Right lobe of liver (tissue), 6 donors: Measurements from ENCODE around the gene SMARCC1. TPM values are rescaled to one million over a fixed set of nuclear protein-coding genes. Genes with fewer than 3 reads are reported as not detected.
"Not testable (repeated sequence)": the region's sequence is repeated elsewhere in the genome, so short reads cannot be mapped to it uniquely, and the experiment has no call there.

ENCODE experiments used
- ATAC-seq, 4 donors: fragments of 200-7000 bp; cut with Tn5 transposase; one replicate each; pipeline ENCODE4 v1.9.1; 2020; ENCODE audit warnings: mild to moderate bottlenecking in 4 of 4, moderate library complexity in 4 of 4
- DNase-seq, 3 donors: peaks; one replicate each; pipeline ENCODE4 v3.0.0-alpha.2; 2020
- H3K27ac ChIP-seq, 3 donors: fragments of 200-600 bp; one replicate each; pipeline ENCODE4 v1.8.0; 2022
- H3K27me3 ChIP-seq, 2 donors: fragments of 200-600 bp; one replicate each; pipeline ENCODE4 v1.8.0; 2022
- H3K36me3 ChIP-seq, 4 donors: fragments of 200-600 bp; sonication (generic) in 1 of 4; one replicate each; pipeline versions ENCODE4 v1.5.1 to v1.8.0; 2017 to 2022; ENCODE audit warnings: control low read depth in 1 of 4
- H3K4me1 ChIP-seq, 4 donors: fragments of 200-600 bp; sonication (generic) in 1 of 4; one replicate each; pipeline versions ENCODE4 v1.5.1 to v1.8.0; 2017 to 2022; ENCODE audit warnings: control low read depth in 1 of 4
- H3K4me3 ChIP-seq, 3 donors: fragments of 200-600 bp; one replicate each; pipeline ENCODE4 v1.8.0; 2022
- H3K9me3 ChIP-seq, 4 donors: fragments of 200-600 bp; sonication (generic) in 1 of 4; one replicate each; pipeline versions ENCODE4 v1.5.1 to v1.8.0; 2017 to 2022; ENCODE audit warnings: control low read depth in 1 of 4
- POLR2A ChIP-seq: fragments of 450-650 bp; IDR thresholded peaks from one replicate; pipeline ENCODE4 v1.6.1; 2017; ENCODE audit warnings: antibody characterized with exemption, mild to moderate bottlenecking
- WGBS: methylation state at CpG from one replicate; pipeline ENCODE4 v1.1.6; 2018; ENCODE audit warnings: low coverage, low lambda C conversion rate; ENCODE audit not compliant: insufficient coverage; ENCODE audit errors: missing lambda C conversion rate; 5-methylcytosine and 5-hydroxymethylcytosine counted together
- intact Hi-C, 2 donors: fragments of 100-400 bp; cut with DNase I; formaldehyde crosslinking; loops; one replicate each; pipeline versions ENCODE4 v1.11.2 to v1.14.1; 2022
- long read RNA-seq: library from polyadenylated mRNA; unstranded; transcript quantifications from one replicate; pipeline ENCODE4 v2.0.0, GENCODE V29; 2019
- total RNA-seq, 6 experiments: library from RNA; depleted of rRNA in 2 of 6; stranded (reverse); fragments of >200 nt in 2 of 6; fragmentation: NEBNext Ultra II Directional in 3 of 6; extraction: Animal tissue kit (Norgen Biotek cat#: 25700) in 3 of 6; gene quantifications; one replicate each; pipeline versions ENCODE4 v1.1.0 to v1.2.4, GENCODE V29; 2016 to 2023
- TF ChIP-seq, protein P1 (sequence below), 4 donors: fragments of 200-600 bp in 3 of 4; fragments of 450-650 bp in 1 of 4; IDR thresholded peaks; one replicate each; pipeline versions ENCODE4 v1.5.1 to v1.8.0; 2016 to 2022; ENCODE audit warnings: antibody characterized with exemption in 4 of 4, mild to moderate bottlenecking in 2 of 4
- donor health status: DM: no; HTN: yes; CAD: no.
- donor health status: DM: no; HTN: no; CAD: no.
- donor health status: DM: no; HTN: no; CAD: no.
- donor health status: DM: no; HTN: yes; CAD: no.
- donor health status: DM: no; HTN: yes; CAD: no.

The SMARCC1 gene
- 10 to 100 TPM; 15.6 to 32.0 (median 24.1) TPM for total RNA-seq
- long read RNA-seq, partial matches to known transcripts: 1 of 2 reads
- long read RNA-seq, other reads (novel, unspliced or antisense): 1 of 2 reads

DNA sequence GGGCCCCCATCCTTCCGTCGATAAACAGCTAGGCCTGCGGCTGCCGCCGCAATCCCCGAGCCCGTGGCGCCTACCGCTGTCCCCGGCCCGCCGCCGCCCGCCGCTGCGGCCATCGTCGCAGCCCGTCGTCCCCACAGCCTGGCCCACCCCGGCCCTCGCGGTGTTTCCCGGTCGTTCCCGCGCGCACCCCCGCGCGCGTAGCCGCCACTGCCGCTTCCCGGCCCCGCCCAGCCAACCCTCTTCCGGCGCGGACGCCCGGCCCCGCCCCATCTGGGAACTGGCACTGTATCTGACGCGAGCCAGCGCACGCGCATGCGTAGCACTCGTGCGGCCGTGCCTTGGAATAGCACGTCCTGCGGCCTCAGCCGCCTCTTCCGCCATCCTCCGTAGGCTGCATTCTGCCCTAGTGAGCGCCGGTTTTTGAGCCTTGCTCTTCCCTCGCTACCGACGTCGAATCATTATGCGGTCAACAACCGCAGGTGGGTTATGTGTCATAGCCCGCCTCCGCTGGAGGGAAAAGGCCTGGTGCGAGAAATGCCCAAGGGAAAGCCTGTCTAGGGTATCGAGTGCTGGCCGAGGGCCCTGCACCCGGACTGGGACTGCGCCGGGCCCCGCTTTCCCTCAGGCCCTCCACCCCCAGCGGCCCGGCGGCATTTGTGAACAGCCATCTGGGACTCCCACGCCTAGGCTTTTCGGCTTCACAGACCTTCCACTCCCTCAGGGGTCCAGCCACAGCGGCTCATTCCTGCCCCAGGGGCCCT is at the start of gene SMARCC1:
TSS of gene SMARCC1 (minus strand) at position 209 of the 761 bp plus-strand sequence. CDS start at position 113, 96 bp downstream.
- Histone ChIP-seq H3K4me3 (peak within 1 kb of the TSS; percentile 86 to 95 (median 92)), H3K36me3 (no peaks in the 10 kb centered on the region), H3K9me3 (no peaks in the 10 kb centered on the region), H3K27me3 (no peaks in the 10 kb centered on the region), H3K4me1 (peaks cover 0 to 24% (median 5%) of the 10 kb centered on the region in 4 donors), H3K27ac (peak within 1 kb of the TSS; percentile 76 to 99 (median 84))
- TF ChIP-seq POLR2A: peak; percentile 89
- TF ChIP-seq, protein P1, sequence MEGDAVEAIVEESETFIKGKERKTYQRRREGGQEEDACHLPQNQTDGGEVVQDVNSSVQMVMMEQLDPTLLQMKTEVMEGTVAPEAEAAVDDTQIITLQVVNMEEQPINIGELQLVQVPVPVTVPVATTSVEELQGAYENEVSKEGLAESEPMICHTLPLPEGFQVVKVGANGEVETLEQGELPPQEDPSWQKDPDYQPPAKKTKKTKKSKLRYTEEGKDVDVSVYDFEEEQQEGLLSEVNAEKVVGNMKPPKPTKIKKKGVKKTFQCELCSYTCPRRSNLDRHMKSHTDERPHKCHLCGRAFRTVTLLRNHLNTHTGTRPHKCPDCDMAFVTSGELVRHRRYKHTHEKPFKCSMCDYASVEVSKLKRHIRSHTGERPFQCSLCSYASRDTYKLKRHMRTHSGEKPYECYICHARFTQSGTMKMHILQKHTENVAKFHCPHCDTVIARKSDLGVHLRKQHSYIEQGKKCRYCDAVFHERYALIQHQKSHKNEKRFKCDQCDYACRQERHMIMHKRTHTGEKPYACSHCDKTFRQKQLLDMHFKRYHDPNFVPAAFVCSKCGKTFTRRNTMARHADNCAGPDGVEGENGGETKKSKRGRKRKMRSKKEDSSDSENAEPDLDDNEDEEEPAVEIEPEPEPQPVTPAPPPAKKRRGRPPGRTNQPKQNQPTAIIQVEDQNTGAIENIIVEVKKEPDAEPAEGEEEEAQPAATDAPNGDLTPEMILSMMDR (IDR thresholded peaks at IDR 0.05): peak in 1 of 4 donors; percentile 9
- DNase-seq (peak; percentile 98 to 99 (median 99)), ATAC-seq (peak; percentile 94 to 98 (median 97))
- intact Hi-C loops: no loop called here
- WGBS: under 1% methylated on average over 23 of the region's 79 CpGs

DNA sequence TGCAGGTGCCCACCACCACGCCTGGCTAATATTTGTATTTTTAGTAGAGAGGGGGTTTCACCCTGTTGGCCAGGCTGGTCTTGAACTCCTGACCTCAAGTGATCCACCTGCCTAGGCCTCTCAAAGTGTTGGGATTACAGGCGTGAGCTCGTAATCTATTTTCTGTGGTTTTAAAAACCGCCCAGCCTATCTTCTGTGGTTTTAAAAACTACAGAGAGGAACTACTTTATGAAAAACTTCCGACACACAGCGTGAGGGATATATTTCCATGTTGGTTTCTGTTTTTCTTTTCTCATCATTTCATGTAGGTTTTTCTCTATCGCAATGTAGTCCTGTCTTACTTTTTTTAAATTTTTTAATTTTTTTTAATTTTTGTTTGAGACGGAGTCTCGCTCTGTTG is 47.8 kb upstream of the SMARCC1 start:
- 69% methylated on average over 5 of the region's 9 CpGs for WGBS
- intact Hi-C loops: loop anchor here in 1 of 2 donors (10.0 kb wide), 1 partner anchor 325 kb away; no protein-coding TSS in a partner anchor
- H3K27ac ChIP-seq, ATAC-seq, H3K27me3 ChIP-seq, H3K9me3 ChIP-seq, H3K4me3 ChIP-seq, DNase-seq: not testable (repeated sequence)
- peaks cover 0 to 15% (median 6%) of the 10 kb centered on the region in 4 donors for H3K4me1 ChIP-seq
- H3K36me3 ChIP-seq: peaks cover 6 to 69% (median 33%) of the 10 kb centered on the region in 4 donors

DNA sequence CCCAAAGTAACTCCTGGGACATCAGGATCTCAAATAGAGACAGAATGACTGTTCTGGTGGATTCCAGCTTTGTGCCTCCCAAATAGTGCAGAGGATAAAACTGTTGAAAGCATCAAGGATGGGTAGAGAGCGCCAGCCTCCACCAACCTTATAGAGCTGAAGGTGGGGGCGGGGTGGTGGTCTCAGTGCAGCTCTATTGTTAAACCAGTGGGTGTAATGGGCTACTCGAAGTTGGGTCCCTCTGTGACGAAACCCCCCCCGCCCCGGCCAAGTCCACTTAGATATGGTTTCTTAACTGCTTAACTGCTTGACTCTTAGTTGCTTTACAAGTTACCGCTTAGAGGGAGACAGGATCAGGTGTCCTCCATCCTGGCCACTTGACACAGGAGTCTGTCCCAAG is 43.9 kb upstream of the SMARCC1 start:
- intact Hi-C loops: loop anchor here in 1 of 2 donors (10.0 kb wide), 1 partner anchor 329 kb away; no protein-coding TSS in a partner anchor
- no peaks in the 10 kb centered on the region for H3K27me3 ChIP-seq
- WGBS: 75% methylated on average over 1 of the region's 7 CpGs
- peak overlapping the region; percentile 85 to 99 (median 89) for H3K4me3 ChIP-seq
- ATAC-seq (no peak), DNase-seq (no peak)
- no peak for TF ChIP-seq POLR2A
- TF ChIP-seq, protein P1 (IDR thresholded peaks at IDR 0.05): no peak
- H3K9me3 ChIP-seq: no peaks in the 10 kb centered on the region
- H3K36me3 ChIP-seq: peaks cover 5 to 37% (median 17%) of the 10 kb centered on the region in 4 donors
- peak overlapping the region in 1 of 3 donors; percentile 68 for H3K27ac ChIP-seq
- peaks cover 0 to 22% (median 6%) of the 10 kb centered on the region in 4 donors for H3K4me1 ChIP-seq

DNA sequence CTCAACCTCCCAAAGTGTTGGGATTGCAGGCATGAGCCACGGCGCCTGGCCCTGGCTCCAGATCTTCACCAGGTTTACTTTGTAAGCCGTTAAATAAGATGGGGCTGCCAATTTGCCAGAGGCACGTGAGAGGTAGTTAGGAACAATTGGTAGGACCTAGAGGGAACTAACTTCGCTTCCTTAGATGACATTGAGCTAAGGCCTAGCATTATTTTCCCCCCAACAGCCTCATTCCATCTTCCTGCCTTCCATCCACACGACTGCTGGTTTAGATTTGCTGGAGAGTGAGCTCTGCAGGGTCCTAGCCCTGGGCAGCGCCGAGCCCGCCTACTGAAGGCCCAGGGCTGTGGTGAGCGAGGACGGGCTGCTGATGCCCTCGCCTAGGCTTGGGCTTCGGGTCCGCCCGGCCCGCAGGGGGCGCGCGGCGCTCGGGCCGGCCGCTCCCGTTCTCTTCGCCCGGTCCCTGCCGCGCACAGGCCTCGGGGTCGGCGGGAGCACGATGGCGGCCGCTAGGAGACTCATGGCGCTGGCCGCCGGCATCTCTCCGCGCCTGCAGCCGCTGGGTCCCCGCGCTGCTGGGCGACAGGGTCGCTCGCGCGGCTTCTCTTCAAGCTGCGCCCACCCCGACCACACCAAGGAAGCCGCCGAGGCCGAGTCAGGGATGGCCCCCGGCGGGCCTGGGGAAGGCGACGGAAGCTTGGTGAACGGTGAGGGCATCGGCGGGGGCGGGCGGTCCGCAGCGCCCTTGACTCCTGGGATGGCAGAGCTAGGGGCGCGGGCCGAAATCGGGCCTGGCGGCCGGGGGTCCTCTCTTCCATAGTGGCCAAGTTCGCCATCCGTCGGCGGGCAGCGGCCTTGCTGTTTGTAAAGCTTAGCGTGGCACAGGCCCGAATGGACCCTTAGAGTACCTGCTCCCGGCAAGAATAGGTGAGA is 43.1 kb upstream of the SMARCC1 start:
- intact Hi-C loops: loop anchor here in 1 of 2 donors (10.0 kb wide), 1 partner anchor 330 kb away; no protein-coding TSS in a partner anchor
- DNase-seq (peak; percentile 83 to 85 (median 84)), ATAC-seq (peak; percentile 98 to 100 (median 99))
- peak; percentile 78 for TF ChIP-seq POLR2A
- TF ChIP-seq, protein P1 (IDR thresholded peaks at IDR 0.05): peak; percentile 79 to 96 (median 91)
- H3K27ac ChIP-seq: peak overlapping the region; percentile 49 to 68 (median 68)
- H3K4me1 ChIP-seq: peaks cover 0 to 22% (median 6%) of the 10 kb centered on the region in 4 donors
- no peaks in the 10 kb centered on the region for H3K27me3 ChIP-seq
- peaks cover 3 to 29% (median 14%) of the 10 kb centered on the region in 4 donors for H3K36me3 ChIP-seq
- H3K9me3 ChIP-seq: no peaks in the 10 kb centered on the region
- H3K4me3 ChIP-seq: peak overlapping the region; percentile 85 to 99 (median 89)
- 9% methylated on average over 15 of the region's 77 CpGs for WGBS
